ENCODE measurements around the gene GTPBP6. TPM values are rescaled to one million over a fixed set of nuclear protein-coding genes. Genes with fewer than 3 reads are reported as not detected.

Gene GTPBP6
- total RNA-seq, 2 experiments from 2014 or later = 48.5 to 52.1 TPM

- no peak for DNase-seq
- Mint-ChIP-seq H3K27me3 (no peaks in the 10 kb centered on the region), H3K4me3 (no peak overlapping the region), H3K4me1 (no peaks in the 10 kb centered on the region), H3K36me3 (ENCODE audit: low read depth) (peaks cover 18% of the 10 kb centered on the region), H3K9me3 (no peaks in the 10 kb centered on the region), H3K27ac (no peak overlapping the region)
- ChIA-PET CTCF (no interaction called here), POLR2A (no interaction called here)
Observed at GRCh38 chrX:347351-348117, 28.9 kb upstream of the GTPBP6 start.

- Mint-ChIP-seq H3K27me3 (no peaks in the 10 kb centered on the region), H3K9me3 (no peaks in the 10 kb centered on the region), H3K4me1 (no peaks in the 10 kb centered on the region), H3K4me3 (no peak overlapping the region), H3K27ac (no peak overlapping the region), H3K36me3 (ENCODE audit: low read depth) (peaks cover 26% of the 10 kb centered on the region)
- no peak for DNase-seq
- ChIA-PET CTCF (no interaction called here), POLR2A (no interaction called here)
Observed at GRCh38 chrX:346034-346813, 27.6 kb upstream of the GTPBP6 start.

GRCh38 chrX:345020-345925 lies 26.7 kb upstream of the GTPBP6 start:
- no peaks in the 10 kb centered on the region for H3K9me3 Mint-ChIP-seq
- H3K27me3 Mint-ChIP-seq = no peaks in the 10 kb centered on the region
- no peaks in the 10 kb centered on the region for H3K4me1 Mint-ChIP-seq
- H3K36me3 Mint-ChIP-seq (ENCODE audit: low read depth) = peaks cover 29% of the 10 kb centered on the region
- H3K4me3 Mint-ChIP-seq = no peak overlapping the region
- ChIA-PET CTCF (no interaction called here), POLR2A (no interaction called here)
- DNase-seq = no peak
- H3K27ac Mint-ChIP-seq = no peak overlapping the region

- DNase-seq = no peak
- ChIA-PET POLR2A (no interaction called here), CTCF (no interaction called here)
- H3K4me3 Mint-ChIP-seq = no peak overlapping the region
- no peaks in the 10 kb centered on the region for H3K4me1 Mint-ChIP-seq
- peaks cover 26% of the 10 kb centered on the region for H3K36me3 Mint-ChIP-seq (ENCODE audit: low read depth)
- no peaks in the 10 kb centered on the region for H3K9me3 Mint-ChIP-seq
- no peak overlapping the region for H3K27ac Mint-ChIP-seq
- H3K27me3 Mint-ChIP-seq = no peaks in the 10 kb centered on the region
Observed at GRCh38 chrX:344371-344901, 25.8 kb upstream of the GTPBP6 start.

- Mint-ChIP-seq H3K27me3 (no peaks in the 10 kb centered on the region), H3K4me1 (no peaks in the 10 kb centered on the region), H3K27ac (no peak overlapping the region), H3K4me3 (no peak overlapping the region), H3K36me3 (ENCODE audit: low read depth) (peaks cover 40% of the 10 kb centered on the region), H3K9me3 (no peaks in the 10 kb centered on the region)
- no peak for DNase-seq
- POLR2A ChIA-PET = no interaction called here
- CTCF ChIA-PET = no interaction called here
Observed at GRCh38 chrX:341541-342101, 23.0 kb upstream of the GTPBP6 start.

GRCh38 chrX:340641-341423 lies 22.2 kb upstream of the GTPBP6 start:
- H3K27ac Mint-ChIP-seq = no peak overlapping the region
- H3K36me3 Mint-ChIP-seq (ENCODE audit: low read depth) = peaks cover 47% of the 10 kb centered on the region
- no peaks in the 10 kb centered on the region for H3K9me3 Mint-ChIP-seq
- DNase-seq = no peak
- no peaks in the 10 kb centered on the region for H3K4me1 Mint-ChIP-seq
- H3K4me3 Mint-ChIP-seq = no peak overlapping the region
- no peaks in the 10 kb centered on the region for H3K27me3 Mint-ChIP-seq
- POLR2A ChIA-PET = no interaction called here
- CTCF ChIA-PET = no interaction called here

- Mint-ChIP-seq H3K36me3 (ENCODE audit: low read depth) (peaks cover 43% of the 10 kb centered on the region), H3K4me1 (no peaks in the 10 kb centered on the region), H3K9me3 (no peaks in the 10 kb centered on the region), H3K4me3 (no peak overlapping the region), H3K27me3 (no peaks in the 10 kb centered on the region), H3K27ac (no peak overlapping the region)
- ChIA-PET CTCF (no interaction called here), POLR2A (no interaction called here)
- no peak for DNase-seq
Observed at GRCh38 chrX:340121-340520, 21.5 kb upstream of the GTPBP6 start.

DNA sequence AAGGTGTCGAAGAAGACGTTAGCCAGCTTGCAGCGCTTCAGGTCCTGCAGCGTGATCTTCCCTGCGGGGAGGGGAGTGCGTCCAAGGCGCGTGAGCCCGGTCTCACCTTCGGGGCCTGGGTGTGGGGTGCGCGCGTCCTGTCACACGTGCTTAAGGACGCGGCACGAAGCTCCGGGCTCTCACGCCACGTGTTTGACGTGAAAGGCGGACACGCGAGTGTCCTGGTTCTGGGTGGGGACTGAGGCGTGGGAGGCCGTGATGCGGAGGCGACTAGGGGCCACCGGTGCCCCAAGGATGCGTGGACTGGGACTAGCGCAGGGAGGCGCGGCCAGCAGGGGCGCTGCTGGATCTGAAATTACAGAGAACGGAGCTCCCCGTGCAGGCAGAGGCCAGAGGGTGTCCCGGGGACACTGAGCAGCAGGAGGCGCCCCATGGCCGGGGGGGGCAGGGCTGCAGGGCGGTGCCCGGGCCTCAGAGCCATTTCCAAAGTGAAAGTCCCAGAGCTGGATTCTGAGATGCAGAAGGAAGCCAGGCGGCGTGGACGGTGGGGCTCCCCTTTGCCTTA lies 20.3 kb upstream of the GTPBP6 start:
- H3K27me3 Mint-ChIP-seq = no peaks in the 10 kb centered on the region

DNA sequence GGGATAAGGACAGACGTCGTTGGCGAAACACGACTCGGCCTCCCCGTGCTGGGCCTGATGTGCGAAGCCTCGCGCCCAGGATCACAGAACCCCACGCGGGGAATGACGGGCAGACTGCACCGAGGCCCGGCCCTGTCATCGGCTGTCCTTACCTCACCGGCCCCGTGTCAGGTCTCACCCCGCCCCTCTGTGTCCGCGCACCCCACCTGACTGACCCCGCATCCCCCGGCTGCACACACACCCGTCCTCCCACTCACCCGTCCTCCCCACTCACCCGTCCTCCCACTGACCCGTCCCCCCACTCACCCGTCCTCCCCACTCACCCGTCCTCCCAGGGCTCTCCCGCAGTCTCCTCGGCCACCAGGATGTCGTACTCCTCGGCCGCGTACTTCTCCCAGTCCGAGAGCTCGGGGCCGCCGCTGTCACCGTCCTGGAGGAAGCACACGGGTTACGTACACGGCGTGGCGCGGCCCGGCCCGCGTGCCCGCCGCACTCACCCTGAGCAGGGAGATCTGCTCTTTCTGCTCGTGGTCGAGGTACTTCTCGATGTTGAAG lies 19.8 kb upstream of the GTPBP6 start:
- peaks cover 36% of the 10 kb centered on the region for H3K36me3 Mint-ChIP-seq (ENCODE audit: low read depth)
- no peaks in the 10 kb centered on the region for H3K9me3 Mint-ChIP-seq
- H3K4me1 Mint-ChIP-seq = no peaks in the 10 kb centered on the region
- H3K27ac Mint-ChIP-seq = no peak overlapping the region
- no peaks in the 10 kb centered on the region for H3K27me3 Mint-ChIP-seq
- CTCF ChIA-PET = no interaction called here
- POLR2A ChIA-PET = no interaction called here
- H3K4me3 Mint-ChIP-seq = no peak overlapping the region
- no peak for DNase-seq

More for the DNA sequence above, 20.3 kb upstream of the GTPBP6 start:
- POLR2A ChIA-PET = no interaction called here
- Mint-ChIP-seq H3K4me3 (no peak overlapping the region), H3K9me3 (no peaks in the 10 kb centered on the region), H3K36me3 (ENCODE audit: low read depth) (peaks cover 36% of the 10 kb centered on the region), H3K27ac (no peak overlapping the region), H3K4me1 (no peaks in the 10 kb centered on the region)
- CTCF ChIA-PET = no interaction called here
- no peak for DNase-seq

- no peak overlapping the region for H3K27ac Mint-ChIP-seq
- ChIA-PET CTCF (no interaction called here), POLR2A (no interaction called here)
- DNase-seq = no peak
- no peaks in the 10 kb centered on the region for H3K4me1 Mint-ChIP-seq
- no peaks in the 10 kb centered on the region for H3K27me3 Mint-ChIP-seq
- H3K36me3 Mint-ChIP-seq (ENCODE audit: low read depth) = peaks cover 36% of the 10 kb centered on the region
- no peaks in the 10 kb centered on the region for H3K9me3 Mint-ChIP-seq
- no peak overlapping the region for H3K4me3 Mint-ChIP-seq
Observed at GRCh38 chrX:337331-337831, 18.8 kb upstream of the GTPBP6 start.

DNA sequence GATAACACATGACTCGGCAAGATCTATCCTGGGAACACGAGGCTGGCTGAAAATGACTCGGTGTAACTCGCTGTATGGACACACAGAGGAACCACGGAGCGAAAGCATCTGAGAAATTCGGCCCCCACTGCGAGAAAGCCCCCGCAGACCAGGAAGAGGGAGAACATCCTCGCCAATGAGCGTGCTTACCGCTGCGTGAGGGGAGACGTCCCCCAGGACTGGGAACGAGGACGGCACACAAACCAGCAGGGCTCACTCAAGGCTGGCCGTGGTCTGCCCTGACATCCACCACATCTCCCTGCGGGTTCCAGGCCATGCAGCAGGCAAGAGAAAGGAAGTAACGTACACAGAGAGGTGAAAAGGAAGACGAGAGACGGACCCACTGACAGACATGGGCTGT lies 17.6 kb upstream of the GTPBP6 start:
- Mint-ChIP-seq H3K9me3 (no peaks in the 10 kb centered on the region), H3K27ac (no peak overlapping the region), H3K4me3 (no peak overlapping the region), H3K27me3 (peaks cover 3% of the 10 kb centered on the region), H3K4me1 (no peaks in the 10 kb centered on the region), H3K36me3 (ENCODE audit: low read depth) (peaks cover 28% of the 10 kb centered on the region)
- no peak for DNase-seq
- POLR2A ChIA-PET = no interaction called here
- CTCF ChIA-PET = no interaction called here

DNA sequence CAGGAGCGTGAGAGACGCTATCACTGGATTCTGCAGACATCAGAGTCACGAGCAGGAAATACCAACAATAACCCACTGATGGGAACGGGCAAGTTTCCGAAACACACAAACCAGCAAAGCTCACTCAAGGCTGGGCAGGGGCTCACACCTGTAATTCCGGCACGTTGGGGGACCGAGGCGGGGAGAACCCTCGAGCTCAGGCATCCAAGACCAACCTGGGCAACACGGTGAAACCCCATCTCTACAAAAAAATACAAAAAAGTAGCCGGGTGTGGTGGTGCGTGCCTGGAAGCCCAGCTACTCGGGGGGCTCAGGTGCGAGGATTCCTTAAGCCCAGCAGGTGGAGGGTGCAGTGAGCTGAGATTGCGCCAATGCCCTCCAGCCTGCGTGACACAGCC lies 17.2 kb upstream of the GTPBP6 start:
- H3K36me3 Mint-ChIP-seq (ENCODE audit: low read depth) = peaks cover 26% of the 10 kb centered on the region
- no peak overlapping the region for H3K27ac Mint-ChIP-seq
- DNase-seq = no peak
- H3K9me3 Mint-ChIP-seq = no peaks in the 10 kb centered on the region
- peaks cover 3% of the 10 kb centered on the region for H3K27me3 Mint-ChIP-seq
- CTCF ChIA-PET = no interaction called here
- H3K4me3 Mint-ChIP-seq = no peak overlapping the region
- POLR2A ChIA-PET = no interaction called here
- no peaks in the 10 kb centered on the region for H3K4me1 Mint-ChIP-seq
